Measurements from ENCODE around the gene ADAM8.

ADAM8 gene

DNA sequence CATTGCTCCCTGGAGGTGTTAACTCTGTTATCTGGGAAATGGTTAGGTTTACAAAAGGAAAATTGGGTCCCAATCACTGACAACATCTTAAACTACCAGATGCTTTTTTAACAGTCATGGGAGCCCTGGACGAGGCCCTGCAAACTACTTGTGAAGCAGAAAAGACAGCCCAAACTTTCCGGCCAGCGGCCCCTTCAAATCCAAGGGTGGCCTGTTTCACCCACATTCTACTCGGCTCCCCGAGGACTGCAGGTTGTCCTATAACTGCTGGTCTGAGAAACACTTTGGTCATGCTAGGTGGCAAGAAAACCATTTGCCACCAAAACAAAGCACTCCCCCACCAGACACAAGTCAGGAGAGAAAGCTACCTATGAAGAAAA, 29.4 kb upstream of the ADAM8 start:
- Histone ChIP-seq H3K9ac (peak overlapping the region in 8 of 11 experiments; percentile 10 to 98 (median 56); a peak in 11 of 22 replicates), H4K20me1 (peaks cover 61 to 93% (median 85%) of the 10 kb centered on the region in 11 experiments)

GRCh38 chr10:133303206-133303605, 26.5 kb upstream of the ADAM8 start:
- H3K36me3 ChIP-seq = peaks cover 50 to 71% (median 58%) of the 10 kb centered on the region in 11 experiments
- 0 out of 22 replicates have a peak overlapping the region, but pooled peaks of 1 of the 11 experiments have one; percentile 1 for H3K9ac ChIP-seq
- H3K27ac ChIP-seq = no peak overlapping the region; a peak in 1 of 22 replicates
- H3K4me2 ChIP-seq = no peak overlapping the region
- peaks cover 61 to 94% (median 77%) of the 10 kb centered on the region in 11 experiments for H4K20me1 ChIP-seq
- no peaks in the 10 kb centered on the region for H3K9me3 ChIP-seq (replicated peaks in 1 of 11)
- H3K4me3 ChIP-seq = no peak overlapping the region
- no peaks in the 10 kb centered on the region for H3K27me3 ChIP-seq
- TF ChIP-seq Cebpa-rat (IDR thresholded peaks at IDR 0.05) = no peak
- H3K4me1 ChIP-seq = peaks cover 12 to 36% (median 27%) of the 10 kb centered on the region in 10 experiments

More for the DNA sequence above, 29.4 kb upstream of the ADAM8 start:
- no peak for TF ChIP-seq Cebpa-rat (IDR thresholded peaks at IDR 0.05)
- peaks cover 25 to 50% (median 39%) of the 10 kb centered on the region in 10 experiments for H3K4me1 ChIP-seq
- no peaks in the 10 kb centered on the region for H3K27me3 ChIP-seq
- no peak overlapping the region for H3K4me3 ChIP-seq
- no peaks in the 10 kb centered on the region for H3K9me3 ChIP-seq (replicated peaks in 1 of 11)
- H3K27ac ChIP-seq = peak overlapping the region in 9 of 11 experiments; percentile 6 to 96 (median 29); a peak in 13 of 22 replicates
- peak overlapping the region in 7 of 11 experiments; percentile 34 to 98 (median 94); a peak in 13 of 22 replicates for H3K4me2 ChIP-seq
- H3K36me3 ChIP-seq = peaks cover 37 to 61% (median 47%) of the 10 kb centered on the region in 11 experiments

GRCh38 chr10:133302230-133302629, 25.6 kb upstream of the ADAM8 start:
- TF ChIP-seq Cebpa-rat (IDR thresholded peaks at IDR 0.05) = no peak
- H3K36me3 ChIP-seq = peaks cover 59 to 81% (median 68%) of the 10 kb centered on the region in 11 experiments
- no peak overlapping the region for H3K27ac ChIP-seq
- H3K4me2 ChIP-seq = no peak overlapping the region
- no peaks in the 10 kb centered on the region for H3K9me3 ChIP-seq (replicated peaks in 1 of 11)
- H3K9ac ChIP-seq = no peak overlapping the region
- no peaks in the 10 kb centered on the region for H3K27me3 ChIP-seq
- peaks cover 7 to 29% (median 20%) of the 10 kb centered on the region in 10 experiments for H3K4me1 ChIP-seq
- H3K4me3 ChIP-seq = no peak overlapping the region
- peaks cover 54 to 87% (median 68%) of the 10 kb centered on the region in 11 experiments for H4K20me1 ChIP-seq

DNA sequence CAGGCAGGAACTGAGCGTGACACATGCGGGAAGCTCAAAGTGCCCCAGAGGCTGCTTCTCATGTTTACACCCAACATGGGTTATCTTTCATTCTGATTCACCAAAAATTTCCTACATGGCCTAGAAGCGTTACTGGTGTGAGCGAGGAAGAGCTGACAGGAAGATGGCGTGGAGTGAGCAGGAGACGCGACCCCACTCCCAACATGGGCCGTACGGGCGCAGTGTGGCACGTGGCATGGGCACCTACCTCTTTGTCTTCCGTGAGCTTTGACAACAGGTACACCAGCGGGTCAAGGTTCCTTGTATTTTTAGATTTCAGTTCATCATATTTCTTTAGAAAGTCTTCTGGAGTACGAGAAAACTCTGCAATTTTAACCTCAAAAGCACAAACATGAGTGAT, 23.1 kb upstream of the ADAM8 start:
- no peak overlapping the region for H3K9ac ChIP-seq
- H3K9me3 ChIP-seq (replicated peaks in 1 of 11) = no peaks in the 10 kb centered on the region
- no peak for TF ChIP-seq Cebpa-rat (IDR thresholded peaks at IDR 0.05)
- H4K20me1 ChIP-seq = peaks cover 32 to 75% (median 47%) of the 10 kb centered on the region in 11 experiments
- H3K36me3 ChIP-seq = peaks cover 84 to 94% (median 90%) of the 10 kb centered on the region in 11 experiments
- no peak overlapping the region for H3K4me2 ChIP-seq
- H3K4me3 ChIP-seq = no peak overlapping the region
- peaks cover 0 to 19% (median 3%) of the 10 kb centered on the region in 10 experiments; a peak in 14 of 20 replicates for H3K4me1 ChIP-seq
- no peak overlapping the region for H3K27ac ChIP-seq
- H3K27me3 ChIP-seq = no peaks in the 10 kb centered on the region

DNA sequence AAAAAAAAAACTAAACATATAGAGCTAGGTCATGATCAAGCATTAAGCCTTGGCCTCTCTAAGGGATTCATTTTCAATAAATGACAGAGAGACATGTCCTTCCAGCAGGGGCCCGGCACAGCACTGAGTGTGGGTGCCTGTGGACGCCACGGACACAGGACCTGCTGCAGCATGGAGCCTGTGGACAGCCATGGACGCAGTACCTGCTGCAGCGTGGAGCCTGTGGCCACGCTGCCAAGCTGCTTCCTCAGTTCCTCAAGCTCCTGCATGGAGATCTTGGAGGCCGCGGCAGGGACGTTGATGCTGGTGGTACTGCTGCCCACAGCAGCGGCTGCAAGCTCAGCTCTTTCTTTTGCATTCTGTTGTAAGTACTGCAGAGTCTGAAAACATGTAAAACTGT, 22.6 kb upstream of the ADAM8 start:
- Histone ChIP-seq H3K4me3 (no peak overlapping the region), H3K27me3 (no peaks in the 10 kb centered on the region), H3K9ac (no peak overlapping the region), H4K20me1 (peaks cover 27 to 75% (median 43%) of the 10 kb centered on the region in 11 experiments), H3K27ac (no peak overlapping the region), H3K4me1 (peaks cover 0 to 22% (median 9%) of the 10 kb centered on the region in 10 experiments; a peak in 17 of 20 replicates), H3K36me3 (peaks cover 87 to 99% (median 92%) of the 10 kb centered on the region in 11 experiments), H3K9me3 (replicated peaks in 1 of 11) (no peaks in the 10 kb centered on the region), H3K4me2 (no peak overlapping the region)
- no peak for TF ChIP-seq Cebpa-rat (IDR thresholded peaks at IDR 0.05)

DNA sequence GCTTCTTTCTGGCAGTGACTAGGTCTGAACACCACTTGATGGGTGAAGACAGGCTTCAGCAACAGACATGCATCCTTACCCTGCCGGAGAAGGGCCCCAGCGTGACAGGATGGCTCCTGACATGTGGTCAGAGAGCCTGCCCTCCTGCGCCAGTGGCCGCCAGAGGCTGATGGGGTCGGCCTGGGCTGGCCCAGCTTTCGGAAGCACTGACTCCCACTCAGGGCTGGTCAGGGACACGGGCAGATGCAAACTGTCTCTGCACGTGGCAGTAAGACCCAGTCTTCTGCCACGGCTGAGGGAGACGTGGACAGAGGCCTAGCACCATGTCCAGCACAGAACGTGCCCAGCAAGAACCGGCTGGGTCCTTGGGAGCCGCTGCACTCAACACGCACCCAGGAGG, 21.8 kb upstream of the ADAM8 start:
- Histone ChIP-seq H3K36me3 (peaks cover 82 to 99% (median 96%) of the 10 kb centered on the region in 11 experiments), H3K27me3 (no peaks in the 10 kb centered on the region), H3K4me1 (peaks cover 0 to 27% (median 16%) of the 10 kb centered on the region in 10 experiments; a peak in 18 of 20 replicates), H3K27ac (no peak overlapping the region), H3K4me3 (no peak overlapping the region), H3K4me2 (no peak overlapping the region), H3K9ac (peak overlapping the region in 1 of 11 experiments; percentile 21; a peak in 2 of 22 replicates), H3K9me3 (replicated peaks in 1 of 11) (no peaks in the 10 kb centered on the region), H4K20me1 (peaks cover 19 to 75% (median 41%) of the 10 kb centered on the region in 11 experiments)
- TF ChIP-seq Cebpa-rat (IDR thresholded peaks at IDR 0.05) = no peak

GRCh38 chr10:133297504-133297903, 20.8 kb upstream of the ADAM8 start:
- Histone ChIP-seq H3K9me3 (replicated peaks in 1 of 11) (no peaks in the 10 kb centered on the region), H3K4me1 (peaks cover 0 to 37% (median 26%) of the 10 kb centered on the region in 10 experiments; a peak in 19 of 20 replicates), H4K20me1 (peaks cover 9 to 74% (median 39%) of the 10 kb centered on the region in 11 experiments; a peak in 21 of 22 replicates), H3K4me3 (no peak overlapping the region), H3K4me2 (no peak overlapping the region), H3K36me3 (peaks cover 78 to 100% (median 96%) of the 10 kb centered on the region in 11 experiments), H3K27me3 (no peaks in the 10 kb centered on the region), H3K27ac (no peak overlapping the region), H3K9ac (no peak overlapping the region)
- TF ChIP-seq Cebpa-rat (IDR thresholded peaks at IDR 0.05) = no peak

DNA sequence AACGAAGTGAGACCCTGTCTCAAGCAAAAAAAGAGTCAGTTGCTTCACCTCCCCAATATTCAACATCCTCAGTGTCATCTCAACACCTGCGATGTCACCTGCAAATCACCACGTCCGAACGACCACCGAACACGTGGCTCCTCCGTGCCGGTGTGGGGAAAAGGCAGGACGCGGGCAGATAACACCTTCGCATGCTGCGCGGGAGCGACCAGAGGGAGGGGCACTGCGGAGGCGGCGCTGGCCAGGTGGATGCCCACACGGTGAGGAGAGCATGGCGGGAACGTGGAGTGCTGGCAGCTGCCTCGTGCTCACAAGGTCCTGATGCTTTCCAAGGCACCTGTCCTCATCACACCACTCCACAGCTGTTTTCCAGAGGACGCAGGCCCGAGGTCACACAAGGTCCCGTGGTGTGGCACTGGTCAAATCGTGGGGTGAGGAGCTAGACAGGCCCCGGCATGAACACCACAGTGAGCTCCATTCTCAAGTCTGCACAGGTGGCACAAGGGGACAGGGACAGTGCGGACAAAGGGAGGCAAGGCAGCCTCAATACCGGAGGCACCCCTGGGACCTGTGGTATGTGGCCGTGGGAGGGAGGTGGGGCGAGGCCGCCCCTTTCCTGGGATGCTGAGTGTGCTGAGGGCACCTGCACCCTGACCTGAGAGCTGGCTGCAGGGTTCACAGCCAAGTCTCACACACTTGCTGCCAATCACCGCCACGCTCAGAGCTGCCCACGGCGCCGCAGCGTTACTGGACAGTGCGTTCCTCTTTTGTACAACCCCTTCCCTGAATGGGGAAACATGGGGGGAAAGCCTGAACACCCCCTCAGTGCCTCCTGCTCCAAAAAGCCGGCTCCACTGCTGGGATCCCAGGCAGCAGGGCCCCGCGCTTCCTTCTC, 19.0 kb upstream of the ADAM8 start:
- H3K27ac ChIP-seq = no peak overlapping the region
- no peaks in the 10 kb centered on the region for H3K9me3 ChIP-seq (replicated peaks in 1 of 11)
- H4K20me1 ChIP-seq = peaks cover 0 to 60% (median 24%) of the 10 kb centered on the region in 11 experiments; a peak in 19 of 22 replicates
- no peak for TF ChIP-seq Cebpa-rat (IDR thresholded peaks at IDR 0.05)
- H3K27me3 ChIP-seq = no peaks in the 10 kb centered on the region
- peak overlapping the region in 2 of 11 experiments; percentile 32 to 87; a peak in 2 of 22 replicates for H3K4me2 ChIP-seq
- no peak overlapping the region for H3K9ac ChIP-seq
- H3K4me1 ChIP-seq = peaks cover 0 to 45% (median 29%) of the 10 kb centered on the region in 10 experiments; a peak in 19 of 20 replicates
- peaks cover 70 to 91% (median 87%) of the 10 kb centered on the region in 11 experiments for H3K36me3 ChIP-seq
- no peak overlapping the region for H3K4me3 ChIP-seq

- H3K27me3 ChIP-seq = no peaks in the 10 kb centered on the region
- H4K20me1 ChIP-seq = peaks cover 0 to 58% (median 13%) of the 10 kb centered on the region in 11 experiments; a peak in 19 of 22 replicates
- no peak overlapping the region for H3K4me3 ChIP-seq
- H3K9ac ChIP-seq = peak overlapping the region in 10 of 11 experiments; percentile 2 to 66 (median 39); a peak in 18 of 22 replicates
- H3K27ac ChIP-seq = peak overlapping the region in 10 of 11 experiments; percentile 31 to 70 (median 57); a peak in 20 of 22 replicates
- peak overlapping the region in 9 of 11 experiments; percentile 11 to 98 (median 90); a peak in 18 of 22 replicates for H3K4me2 ChIP-seq
- peaks cover 70 to 91% (median 87%) of the 10 kb centered on the region in 11 experiments for H3K36me3 ChIP-seq
- H3K4me1 ChIP-seq = peaks cover 0 to 45% (median 29%) of the 10 kb centered on the region in 10 experiments; a peak in 19 of 20 replicates
- H3K9me3 ChIP-seq (replicated peaks in 1 of 11) = no peaks in the 10 kb centered on the region
- no peak for TF ChIP-seq Cebpa-rat (IDR thresholded peaks at IDR 0.05)
Measured at GRCh38 chr10:133294189-133294588, 17.5 kb upstream of the ADAM8 start.

Data from BLaER1 treated with 17β-estradiol and CSF1 and Interleukin-3, amounts not matched to agents 10 nM and 100 nM (cell line).